GM12891 (cell line): ENCODE results near the gene SLX4IP.

Source experiments
- POLR2A ChIP-seq: IDR thresholded peaks from 2 replicates; pipeline ENCODE4 v1.6.1; 2011; ENCODE audit warnings: low read depth, low read length, control low read depth
- POLR2AphosphoS5 ChIP-seq: IDR thresholded peaks from 2 replicates; pipeline ENCODE4 v1.6.1; 2011; ENCODE audit warnings: low read depth, low read length, control low read depth
- POU2F2 ChIP-seq: IDR thresholded peaks from 2 replicates; pipeline ENCODE4 v1.6.1; 2011; ENCODE audit warnings: low read depth, mild to moderate bottlenecking, control low read depth, low read length, moderate library complexity
- SPI1 ChIP-seq: IDR thresholded peaks from 2 replicates; pipeline ENCODE4 v1.6.1; 2011; ENCODE audit warnings: low read depth, low read length, control low read depth
- TAF1 ChIP-seq: IDR thresholded peaks from 2 replicates; pipeline ENCODE4 v1.6.1; 2011; ENCODE audit warnings: low read depth, low read length, control low read depth

DNA sequence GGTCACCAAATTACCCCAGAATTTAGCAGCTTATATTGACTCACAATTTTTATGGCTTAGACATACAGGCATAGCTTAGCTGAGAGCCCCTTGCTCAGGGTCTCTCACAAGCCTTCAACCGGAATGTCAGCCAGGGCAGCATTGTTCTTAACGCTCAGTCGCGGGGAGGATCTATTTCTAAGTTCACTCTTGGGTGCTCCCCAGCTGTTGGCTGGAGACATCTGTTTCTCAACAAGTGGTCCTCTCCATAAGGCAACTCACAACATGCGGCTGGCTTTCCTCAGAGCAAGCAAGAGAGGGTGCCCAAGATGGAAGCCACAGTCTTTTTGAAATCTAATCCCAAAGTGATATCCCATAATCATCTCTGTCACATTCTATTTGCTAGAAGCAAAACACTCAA, 46.6 kb downstream of the SLX4IP start:
- TF ChIP-seq TAF1 = no peak
- no peak for TF ChIP-seq POLR2A
- no peak for TF ChIP-seq POLR2AphosphoS5
- no peak for TF ChIP-seq SPI1
- no peak for TF ChIP-seq POU2F2
